Endothelial cell of umbilical vein (primary cell): ENCODE data around the gene ANKRD63. TPM values are rescaled to one million over a fixed set of nuclear protein-coding genes. Genes with fewer than 3 reads are reported as not detected.

Experiments used
- BruUV-seq: library from RNA; stranded (reverse); fragments of 400-500 nt; replicated peaks from 2 replicates; lab custom pipeline; 2021; lab: Mats Ljungman, UMichigan
- CTCF ChIA-PET: fragments of 300-600, 350-600 bp; sonication (Branson Sonifier 250); formaldehyde crosslinking; loops from one replicate; lab custom pipeline; 2021; ENCODE audit warnings: antibody characterized with exemption, inconsistent platforms; lab: Charles Lee
- POLR2A ChIA-PET: fragments of 300-600, 350-600 bp; sonication (Branson Sonifier 250); formaldehyde crosslinking; loops from one replicate; lab custom pipeline; 2021; ENCODE audit warnings: antibody characterized with exemption, inconsistent platforms; lab: Charles Lee
- DNase-seq: peaks from one replicate; pipeline ENCODE4 v3.0.0-alpha.2; 2011; ENCODE audit warnings: low read depth, low spot score
- FAIRE-seq: peaks from 2 replicates; lab custom pipeline; 2011; peaks lifted over from hg19 to GRCh38; lab: Jason Lieb, UNC
- H2AFZ ChIP-seq: 2 replicates; pipeline ENCODE4 v1.6.0; 2012; ENCODE audit warnings: low read depth, low read length, control low read depth, inconsistent platforms
- H3K27ac ChIP-seq: 2 replicates; pipeline ENCODE4 v1.5.1; 2011; ENCODE audit warnings: low read depth, mild to moderate bottlenecking, control low read depth, low read length, moderate library complexity; ENCODE audit not compliant: insufficient read depth
- H3K27me3 ChIP-seq, 2 experiments: 2 replicates each; pipeline versions ENCODE4 v1.6.0 to v1.6.1; 2011; ENCODE audit warnings: low read length in 2 of 2, mixed read lengths in 1 of 2; ENCODE audit not compliant: control insufficient read depth in 2 of 2, insufficient read depth in 2 of 2
- H3K36me3 ChIP-seq, 2 experiments: 2 replicates in 1 of 2; 3 replicates in 1 of 2; pipeline ENCODE4 v1.5.1; 2011; ENCODE audit warnings: low read length in 2 of 2, mild to moderate bottlenecking in 1 of 2, moderate library complexity in 1 of 2; ENCODE audit not compliant: control insufficient read depth in 2 of 2, insufficient read depth in 2 of 2; ENCODE audit errors: extremely low read depth in 1 of 2
- H3K4me1 ChIP-seq: 3 replicates; pipeline ENCODE4 v1.5.1; 2011; ENCODE audit warnings: mild to moderate bottlenecking, low read length; ENCODE audit not compliant: control insufficient read depth, insufficient read depth; ENCODE audit errors: extremely low read depth
- H3K4me2 ChIP-seq: 2 replicates; pipeline ENCODE4 v1.6.1; 2011; ENCODE audit warnings: low read length, control low read depth, mixed read lengths; ENCODE audit not compliant: insufficient read depth
- H3K4me3 ChIP-seq, 3 experiments: fragments of 200-600 bp in 1 of 3; sonication (generic), shearing (Covaris generic) in 1 of 3; replicated peaks in 1 of 3; 2 replicates each; pipeline ENCODE4 v1.5.1; 2011 to 2016; ENCODE audit warnings: control low read depth in 3 of 3, low read length in 3 of 3, mild to moderate bottlenecking in 2 of 3, inconsistent platforms in 1 of 3, low read depth in 1 of 3, moderate library complexity in 1 of 3; ENCODE audit not compliant: insufficient read depth in 1 of 3
- H3K79me2 ChIP-seq: 2 replicates; pipeline ENCODE4 v1.6.0; 2012; ENCODE audit warnings: low read length, inconsistent platforms; ENCODE audit not compliant: control insufficient read depth, insufficient read depth
- H3K9ac ChIP-seq: replicated peaks from 2 replicates; pipeline ENCODE3; 2011; ENCODE audit warnings: low read length, control low read depth; ENCODE audit not compliant: insufficient read depth; ENCODE audit errors: extremely low read depth
- H3K9me1 ChIP-seq: replicated peaks from 3 replicates; pipeline ENCODE4 v1.6.0; 2011; ENCODE audit warnings: mild to moderate bottlenecking, low read length; ENCODE audit not compliant: control insufficient read depth, insufficient read depth; ENCODE audit errors: extremely low read depth
- H3K9me3 ChIP-seq: replicated peaks from 2 replicates; pipeline ENCODE4 v1.5.1; 2012; ENCODE audit warnings: low read length, inconsistent platforms; ENCODE audit not compliant: control insufficient read depth, insufficient read depth
- H4K20me1 ChIP-seq: replicated peaks from 2 replicates; pipeline ENCODE3; 2011; ENCODE audit warnings: mild to moderate bottlenecking, low read length; ENCODE audit not compliant: control insufficient read depth, insufficient read depth; ENCODE audit errors: extremely low read depth
- EZH2 ChIP-seq: IDR thresholded peaks from 2 replicates; pipeline ENCODE4 v1.6.1; 2012; ENCODE audit warnings: borderline replicate concordance, low read depth, mild to moderate bottlenecking, moderate library complexity, low read length, inconsistent platforms; ENCODE audit not compliant: severe bottlenecking
- FOS ChIP-seq: IDR thresholded peaks from 2 replicates; pipeline ENCODE4 v1.6.1; 2011; ENCODE audit warnings: mild to moderate bottlenecking, low read length, moderate library complexity, borderline replicate concordance; ENCODE audit not compliant: insufficient read depth
- GATA2 ChIP-seq: IDR thresholded peaks from 2 replicates; pipeline ENCODE4 v1.7.0; 2011; ENCODE audit warnings: low read depth, mild to moderate bottlenecking, moderate library complexity, mixed read lengths, low read length; ENCODE audit not compliant: insufficient read length, insufficient read depth
- JUN ChIP-seq: IDR thresholded peaks from 2 replicates; pipeline ENCODE4 v1.6.1; 2011; ENCODE audit warnings: borderline replicate concordance, low read depth; ENCODE audit not compliant: insufficient read length, insufficient read depth
- MYC ChIP-seq: IDR thresholded peaks from one replicate; pipeline ENCODE4 v1.6.1; 2011; ENCODE audit warnings: mild to moderate bottlenecking, low read depth, low read length
- POLR2A ChIP-seq: IDR thresholded peaks from 2 replicates; pipeline ENCODE4 v1.6.1; 2012; ENCODE audit warnings: low read depth, mild to moderate bottlenecking, control low read depth, low read length
- POLR2AphosphoS5 ChIP-seq: IDR thresholded peaks from 2 replicates; pipeline ENCODE4 v1.6.1; 2012; ENCODE audit warnings: low read depth, mild to moderate bottlenecking, control low read depth, low read length, moderate library complexity; ENCODE audit not compliant: insufficient read depth
- dilution Hi-C: fragments of 300-500 bp; cut with MboI; formaldehyde crosslinking; loops from one replicate; pipeline ENCODE4 v1.15.0; 2019; ENCODE audit warnings: low sequenced_read_pairs; ENCODE audit not compliant: extremely low pct_ligation_motif_present
- intact Hi-C: fragments of 100-400 bp; cut with micrococcal nuclease; formaldehyde crosslinking; loops from one replicate; pipeline ENCODE4 v1.10.0; 2022
- polyA plus RNA-seq, 4 experiments: library from polyadenylated mRNA; depleted of rRNA in 3 of 4; stranded (reverse) in 3 of 4; unstranded in 1 of 4; fragments of >200 nt; gene quantifications; 2 replicates each; pipeline versions ENCODE4 v1.2.1 to v1.2.3, GENCODE V29; 2011 to 2012; ENCODE audit warnings: missing spikeins in 1 of 4
- total RNA-seq: library from RNA; stranded (reverse); gene quantifications from 2 replicates; pipeline ENCODE4 v1.2.3, GENCODE V29; 2021
- TF ChIP-seq, protein P1 (sequence below): IDR thresholded peaks from 2 replicates; pipeline ENCODE4 v1.6.1; 2011; ENCODE audit not compliant: insufficient read depth, insufficient read length
- TF ChIP-seq, protein P2 (sequence below), 2 donors: IDR thresholded peaks; 1 replicate in 1 of 2; 2 replicates in 1 of 2; pipeline ENCODE4 v1.5.1; 2011; ENCODE audit warnings: low read length in 2 of 2, mild to moderate bottlenecking in 2 of 2, moderate library complexity in 2 of 2, control low read depth in 1 of 2, inconsistent platforms in 1 of 2, low read depth in 1 of 2; ENCODE audit not compliant: insufficient read depth in 1 of 2; ENCODE audit errors: extremely low read depth in 1 of 2

Gene ANKRD63
- total and polyA plus RNA-seq, 2 donors (not counting 3 experiments of a cell fraction or from before 2014, with no cell fraction given) = not detected

DNA sequence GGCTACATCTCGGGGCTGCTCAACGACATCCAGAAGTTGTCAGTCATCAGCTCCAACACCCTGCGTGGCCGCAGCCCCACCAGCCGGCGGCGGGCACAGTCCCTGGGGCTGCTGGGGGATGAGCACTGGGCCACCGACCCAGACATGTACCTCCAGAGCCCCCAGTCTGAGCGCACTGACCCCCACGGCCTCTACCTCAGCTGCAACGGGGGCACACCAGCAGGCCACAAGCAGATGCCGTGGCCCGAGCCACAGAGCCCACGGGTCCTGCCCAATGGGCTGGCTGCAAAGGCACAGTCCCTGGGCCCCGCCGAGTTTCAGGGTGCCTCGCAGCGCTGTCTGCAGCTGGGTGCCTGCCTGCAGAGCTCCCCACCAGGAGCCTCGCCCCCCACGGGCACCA lies 17.0 kb downstream of the ANKRD63 start:
- intact Hi-C loops = no loop called here
- H3K27ac ChIP-seq = no peak overlapping the region

DNA sequence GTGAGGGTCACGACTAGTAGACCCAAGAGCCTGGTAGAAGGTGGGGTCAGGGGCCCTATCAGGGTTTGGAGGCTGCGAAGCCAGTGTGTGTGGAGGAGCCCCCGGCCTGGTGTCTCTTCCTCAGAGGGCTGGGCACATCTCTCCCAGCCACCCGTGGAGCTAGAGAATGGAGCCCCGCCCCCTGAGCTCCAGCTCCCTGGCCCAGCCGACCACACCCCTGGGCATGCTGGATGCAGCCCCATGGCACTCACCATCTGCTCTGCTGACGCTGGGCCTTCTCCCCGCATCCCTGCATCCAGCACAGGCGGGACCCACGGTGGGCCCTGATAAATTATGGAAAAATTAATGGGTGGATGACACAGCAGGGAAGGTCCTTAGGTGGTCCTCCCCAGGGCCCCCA lies 17.5 kb downstream of the ANKRD63 start:
- no TSS peak for BruUV-seq
- Histone ChIP-seq H3K36me3 (no peaks in the 10 kb centered on the region), H2AFZ (no peak overlapping the region), H3K27me3 (peaks cover 3 to 5% of the 10 kb centered on the region in 2 experiments), H3K9ac (no peak overlapping the region), H3K27ac (no peak overlapping the region), H3K4me2 (no peak overlapping the region), H3K4me1 (peaks cover 9% of the 10 kb centered on the region), H3K9me3 (no peaks in the 10 kb centered on the region), H3K79me2 (no peaks in the 10 kb centered on the region), H4K20me1 (no peaks in the 10 kb centered on the region), H3K4me3 (no peak overlapping the region), H3K9me1 (no peaks in the 10 kb centered on the region)
- CTCF ChIA-PET = interaction anchor here (1.1 to 20.1 kb wide), 5 partner anchors 9 to 50 kb away, joined by 3 to 879 read pairs (median 16); partner anchors contain the start of gene PAK6
- TF ChIP-seq, protein P1, sequence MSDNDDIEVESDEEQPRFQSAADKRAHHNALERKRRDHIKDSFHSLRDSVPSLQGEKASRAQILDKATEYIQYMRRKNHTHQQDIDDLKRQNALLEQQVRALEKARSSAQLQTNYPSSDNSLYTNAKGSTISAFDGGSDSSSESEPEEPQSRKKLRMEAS = no peak
- no peak for TF ChIP-seq POLR2A
- no peak for TF ChIP-seq EZH2
- no peak for TF ChIP-seq JUN
- TF ChIP-seq GATA2 = no peak
- TF ChIP-seq POLR2AphosphoS5 = no peak
- TF ChIP-seq, protein P2, sequence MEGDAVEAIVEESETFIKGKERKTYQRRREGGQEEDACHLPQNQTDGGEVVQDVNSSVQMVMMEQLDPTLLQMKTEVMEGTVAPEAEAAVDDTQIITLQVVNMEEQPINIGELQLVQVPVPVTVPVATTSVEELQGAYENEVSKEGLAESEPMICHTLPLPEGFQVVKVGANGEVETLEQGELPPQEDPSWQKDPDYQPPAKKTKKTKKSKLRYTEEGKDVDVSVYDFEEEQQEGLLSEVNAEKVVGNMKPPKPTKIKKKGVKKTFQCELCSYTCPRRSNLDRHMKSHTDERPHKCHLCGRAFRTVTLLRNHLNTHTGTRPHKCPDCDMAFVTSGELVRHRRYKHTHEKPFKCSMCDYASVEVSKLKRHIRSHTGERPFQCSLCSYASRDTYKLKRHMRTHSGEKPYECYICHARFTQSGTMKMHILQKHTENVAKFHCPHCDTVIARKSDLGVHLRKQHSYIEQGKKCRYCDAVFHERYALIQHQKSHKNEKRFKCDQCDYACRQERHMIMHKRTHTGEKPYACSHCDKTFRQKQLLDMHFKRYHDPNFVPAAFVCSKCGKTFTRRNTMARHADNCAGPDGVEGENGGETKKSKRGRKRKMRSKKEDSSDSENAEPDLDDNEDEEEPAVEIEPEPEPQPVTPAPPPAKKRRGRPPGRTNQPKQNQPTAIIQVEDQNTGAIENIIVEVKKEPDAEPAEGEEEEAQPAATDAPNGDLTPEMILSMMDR (IDR thresholded peaks at IDR 0.05; ENCODE audit: extremely low read depth in 1 of 2, insufficient read depth in 1 of 2, low read depth in 1 of 2, low read length in 2 of 2) = no peak
- TF ChIP-seq MYC = no peak
- no peak for TF ChIP-seq FOS
- dilution Hi-C loops (no loop called here), intact Hi-C loops (no loop called here)
- POLR2A ChIA-PET = no interaction called here
- DNase-seq = no peak
- FAIRE-seq = no peak

More for the DNA sequence above, 17.0 kb downstream of the ANKRD63 start:
- Histone ChIP-seq H3K9me1 (no peaks in the 10 kb centered on the region), H3K4me2 (no peak overlapping the region), H3K36me3 (no peaks in the 10 kb centered on the region), H3K9ac (no peak overlapping the region), H3K4me3 (no peak overlapping the region), H3K27me3 (peaks cover 3 to 5% of the 10 kb centered on the region in 2 experiments), H3K9me3 (no peaks in the 10 kb centered on the region), H4K20me1 (no peaks in the 10 kb centered on the region), H3K4me1 (peaks cover 9% of the 10 kb centered on the region), H2AFZ (no peak overlapping the region), H3K79me2 (no peaks in the 10 kb centered on the region)
- no TSS peak for BruUV-seq
- TF ChIP-seq MYC (no peak), POLR2A (no peak), GATA2 (no peak)
- DNase-seq = no peak
- POLR2A ChIA-PET = no interaction called here
- dilution Hi-C loops = no loop called here
- CTCF ChIA-PET = interaction anchor here (1.1 to 20.1 kb wide), 4 partner anchors 9 to 51 kb away, joined by 3 to 879 read pairs (median 38); partner anchors contain the start of gene PAK6
- FAIRE-seq = no peak
